Measurements from ENCODE around the gene ZNF692.
"Not testable (repeated sequence)": the region's sequence is repeated elsewhere in the genome, so short reads cannot be mapped to it uniquely, and the experiment has no call there.

ZNF692 gene, protein sequence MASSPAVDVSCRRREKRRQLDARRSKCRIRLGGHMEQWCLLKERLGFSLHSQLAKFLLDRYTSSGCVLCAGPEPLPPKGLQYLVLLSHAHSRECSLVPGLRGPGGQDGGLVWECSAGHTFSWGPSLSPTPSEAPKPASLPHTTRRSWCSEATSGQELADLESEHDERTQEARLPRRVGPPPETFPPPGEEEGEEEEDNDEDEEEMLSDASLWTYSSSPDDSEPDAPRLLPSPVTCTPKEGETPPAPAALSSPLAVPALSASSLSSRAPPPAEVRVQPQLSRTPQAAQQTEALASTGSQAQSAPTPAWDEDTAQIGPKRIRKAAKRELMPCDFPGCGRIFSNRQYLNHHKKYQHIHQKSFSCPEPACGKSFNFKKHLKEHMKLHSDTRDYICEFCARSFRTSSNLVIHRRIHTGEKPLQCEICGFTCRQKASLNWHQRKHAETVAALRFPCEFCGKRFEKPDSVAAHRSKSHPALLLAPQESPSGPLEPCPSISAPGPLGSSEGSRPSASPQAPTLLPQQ

DNA sequence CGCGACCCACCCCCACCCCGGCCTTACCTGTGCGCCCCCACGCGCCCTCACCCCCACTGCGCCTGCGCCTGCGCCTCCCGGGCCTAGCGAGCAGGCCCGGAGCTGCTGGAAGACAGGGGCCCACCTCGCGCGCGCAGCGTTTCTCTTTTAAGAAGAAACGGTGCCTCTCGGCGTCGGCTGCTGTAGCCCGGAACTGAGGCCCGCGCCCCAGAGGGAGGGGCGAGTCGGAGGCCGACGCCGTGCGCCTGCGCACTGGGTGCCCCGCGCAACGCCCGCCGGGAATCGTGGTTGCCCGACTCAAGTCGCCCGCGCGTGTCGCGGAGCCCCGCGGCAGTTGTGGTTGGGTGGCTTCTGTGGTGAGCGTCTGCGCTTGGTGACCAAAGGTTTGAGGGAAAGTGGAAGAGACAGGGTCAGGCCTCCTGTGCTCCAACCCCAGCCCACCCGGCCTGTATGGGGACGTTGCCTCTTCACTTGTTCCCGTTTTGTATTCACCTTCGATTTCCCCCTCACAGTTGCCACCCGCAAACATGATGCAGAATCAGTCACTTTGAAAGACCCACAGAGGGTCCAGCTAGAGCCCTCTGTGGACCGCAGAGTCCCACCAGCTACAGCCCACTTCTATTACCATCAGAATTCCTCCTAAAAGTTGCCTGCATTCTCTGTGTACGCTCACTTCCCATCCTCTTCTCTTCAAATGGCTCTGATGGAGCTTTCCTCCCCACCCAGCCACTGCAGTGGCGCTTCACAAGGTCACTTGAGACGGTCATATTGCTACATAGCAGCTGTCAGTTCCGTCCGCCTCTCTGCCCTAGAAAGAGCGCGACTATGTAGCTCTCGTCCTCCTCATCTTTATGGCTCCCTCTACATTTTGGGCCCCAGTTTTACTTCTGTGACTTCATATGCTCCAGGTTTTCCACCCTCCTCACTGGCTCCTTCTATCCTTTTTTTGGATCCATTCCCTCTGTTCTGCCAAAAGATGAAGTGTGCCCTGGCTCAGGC lies at the start of gene ZNF692:
Gene ZNF692 (minus strand): TSS at position 195 of the 999 bp plus-strand sequence. CDS start 776 bp downstream, outside the sequence.
- peak; percentile 97 for DNase-seq

GRCh38 chr1:248906753-248907661 lies 48.1 kb upstream of the ZNF692 start:
- no peak for DNase-seq

DNA sequence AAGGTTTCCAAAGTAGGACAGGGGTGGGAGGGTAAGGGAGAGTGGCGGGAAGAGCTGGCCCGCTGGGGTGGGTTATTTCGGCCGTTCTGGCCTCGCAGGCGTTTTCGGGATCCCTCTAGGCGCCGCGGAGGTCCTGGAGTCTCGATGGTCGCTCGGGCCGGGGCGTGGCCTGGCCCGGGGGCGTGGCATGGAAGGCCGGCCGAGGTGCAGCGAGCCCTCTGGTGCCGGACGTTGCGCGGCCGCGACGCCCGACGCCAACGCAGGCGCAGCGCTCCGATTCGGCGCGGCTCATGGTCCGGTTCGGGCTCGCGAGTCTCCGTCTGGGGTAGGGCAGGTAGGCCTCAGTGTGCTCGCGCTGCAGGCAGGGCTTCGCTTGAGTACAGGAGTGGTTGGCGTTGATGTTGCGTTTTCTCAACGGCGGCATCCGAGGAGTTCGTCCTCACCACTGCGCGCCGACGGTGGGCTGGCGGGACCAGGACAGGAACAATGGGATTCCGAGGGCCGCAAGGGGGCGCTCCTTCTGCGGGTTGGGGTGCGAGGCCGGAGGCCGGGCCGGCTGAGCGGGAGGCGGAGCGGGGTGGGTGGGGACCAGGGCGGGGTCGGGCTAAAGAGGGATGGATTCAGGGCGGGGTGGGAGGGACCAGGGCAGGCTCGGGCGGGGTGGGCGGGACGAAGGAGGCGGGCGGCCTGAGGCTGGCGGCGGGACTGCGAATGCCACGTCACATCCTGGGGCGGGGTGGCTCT lies 47.3 kb upstream of the ZNF692 start, which contains the start of gene PGBD2:
Gene PGBD2 (plus strand): TSS at position 227 of the 744 bp plus-strand sequence. CDS start 7,628 bp downstream, outside the sequence.
- peak; percentile 94 for DNase-seq

DNA sequence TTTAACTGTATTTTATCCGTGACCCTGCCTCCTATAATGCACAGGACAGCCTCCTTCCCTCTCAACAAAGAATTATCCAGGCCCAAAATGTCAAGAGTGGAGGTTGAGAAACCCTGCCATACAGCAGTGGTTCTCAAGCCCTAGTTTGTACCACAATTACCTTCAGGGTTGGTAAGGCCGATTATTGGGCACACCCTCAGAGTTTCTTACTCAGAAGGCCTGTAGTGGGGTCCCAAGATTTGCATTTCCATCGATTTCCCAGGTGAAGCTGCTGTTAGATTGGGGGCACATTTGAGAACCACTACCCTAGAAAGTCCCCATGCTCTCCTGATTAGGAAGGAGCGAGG lies 46.8 kb upstream of the ZNF692 start:
- no peak for DNase-seq

DNA sequence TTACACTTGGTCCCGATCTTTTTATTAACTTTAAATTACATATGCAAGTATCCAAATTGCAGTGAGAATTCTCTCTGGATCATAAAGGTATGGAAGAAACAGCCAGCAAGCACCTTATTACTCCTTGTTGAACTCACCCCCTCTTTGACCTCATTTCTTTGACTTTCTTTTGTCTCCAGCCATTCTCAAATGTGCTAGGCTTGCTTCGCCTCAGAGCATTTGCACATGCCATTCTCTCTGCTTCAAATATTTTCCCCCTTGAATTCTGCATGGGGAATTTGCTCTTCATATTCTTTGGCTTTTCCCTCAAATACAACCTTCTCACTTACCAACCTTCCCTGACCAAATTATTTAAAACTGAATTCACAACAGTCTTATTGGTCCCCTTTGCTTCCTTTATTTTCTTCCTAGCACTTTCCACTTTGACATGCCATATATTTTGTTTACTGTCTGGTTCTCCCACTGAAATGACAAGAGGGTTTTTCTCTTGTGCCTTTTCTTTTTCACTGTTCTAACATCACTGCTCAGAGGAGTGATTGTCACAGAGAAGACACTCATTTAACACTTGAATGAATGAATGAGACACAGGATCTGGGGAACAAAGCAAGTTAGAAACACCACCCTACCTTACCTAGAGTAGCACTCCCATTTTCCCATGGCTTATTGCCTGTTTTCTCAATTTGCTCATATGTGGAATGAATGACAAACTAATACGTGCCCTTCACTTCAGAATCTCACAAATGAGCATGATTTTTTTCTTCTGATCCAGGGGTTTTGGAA lies 45.7 kb upstream of the ZNF692 start:
- DNase-seq, result no peak

DNA sequence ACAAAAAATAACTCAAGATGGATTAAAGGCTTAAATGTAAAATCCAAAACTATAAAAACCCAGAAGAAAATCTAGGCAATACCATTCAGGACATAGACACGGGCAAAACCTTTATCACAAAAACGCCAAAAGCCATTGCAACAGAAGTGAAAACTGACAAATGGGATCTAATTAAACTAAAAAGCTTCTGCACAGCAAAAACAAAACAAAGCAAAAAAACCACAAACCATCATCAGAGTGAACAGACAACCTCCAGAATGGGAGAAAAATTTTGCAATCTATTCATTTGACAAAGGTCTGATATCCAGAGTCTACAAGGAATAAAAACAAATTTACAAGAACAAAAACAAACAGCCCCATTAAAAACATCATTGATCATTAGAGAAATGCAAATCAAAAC lies 42.7 kb upstream of the ZNF692 start:
- DNase-seq, result no peak

DNA sequence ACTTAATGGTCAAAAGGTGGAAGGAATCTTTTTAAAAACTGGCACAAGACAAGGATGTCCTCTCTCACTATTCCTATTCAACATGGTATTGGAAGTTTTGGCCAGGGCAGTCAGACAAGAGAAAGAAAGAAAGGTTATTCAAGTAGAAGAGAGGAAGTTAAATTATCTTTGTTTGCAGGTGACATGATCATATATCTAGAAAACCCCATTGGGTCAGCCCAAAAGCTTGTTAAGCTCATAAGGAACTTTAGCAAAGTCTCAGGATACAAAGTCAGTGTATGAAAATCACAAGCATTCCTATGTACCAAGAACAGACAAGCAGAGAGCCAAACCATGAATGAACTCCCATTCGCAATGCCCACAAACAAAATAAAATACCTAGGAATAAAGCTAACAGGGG lies 41.8 kb upstream of the ZNF692 start:
- DNase-seq, result no peak

DNA sequence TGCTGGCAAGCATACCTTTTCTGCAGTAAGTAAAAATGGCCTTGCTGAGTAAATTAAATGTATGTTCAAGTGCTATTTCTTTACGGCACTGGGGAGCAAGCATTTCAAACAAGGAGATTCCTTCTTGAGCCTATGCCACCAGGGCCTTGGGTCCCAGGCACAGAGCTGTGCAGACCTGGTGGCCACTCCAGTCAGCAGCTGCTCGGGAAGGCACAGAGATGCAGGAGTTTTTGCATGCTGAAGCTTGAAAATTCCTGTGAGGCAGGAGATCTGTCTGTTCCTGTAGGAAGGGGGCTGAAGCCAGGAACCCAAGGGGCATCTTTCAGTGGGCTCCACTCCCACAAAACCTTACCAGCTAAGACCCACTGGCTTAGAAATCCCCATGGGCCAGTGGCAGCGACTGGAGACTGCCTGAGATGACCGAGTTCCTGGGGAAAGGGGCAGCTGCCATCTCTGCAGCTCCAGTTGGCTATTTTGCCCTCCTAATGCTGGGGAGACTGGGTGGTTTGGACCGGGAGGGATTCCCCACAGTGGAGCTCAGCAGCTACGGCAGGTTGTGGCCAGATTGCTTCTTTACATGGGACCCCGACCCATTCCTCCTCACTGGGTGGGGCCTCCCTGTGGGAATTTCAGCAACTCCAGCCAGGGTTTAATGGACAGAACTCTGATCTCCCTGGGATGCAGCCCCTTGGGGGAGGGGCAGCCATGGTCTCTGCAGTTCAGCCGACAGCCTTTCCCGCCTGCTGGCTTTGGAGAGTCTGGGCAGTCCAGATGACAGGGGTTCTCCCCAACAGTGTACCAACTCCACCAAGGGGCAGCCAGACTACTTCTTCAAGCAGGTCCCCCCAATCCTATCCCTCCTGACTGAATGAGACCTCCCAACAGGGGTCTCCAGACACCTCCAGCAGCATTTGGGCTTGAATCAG lies 38.8 kb upstream of the ZNF692 start:
- DNase-seq, result no peak

DNA sequence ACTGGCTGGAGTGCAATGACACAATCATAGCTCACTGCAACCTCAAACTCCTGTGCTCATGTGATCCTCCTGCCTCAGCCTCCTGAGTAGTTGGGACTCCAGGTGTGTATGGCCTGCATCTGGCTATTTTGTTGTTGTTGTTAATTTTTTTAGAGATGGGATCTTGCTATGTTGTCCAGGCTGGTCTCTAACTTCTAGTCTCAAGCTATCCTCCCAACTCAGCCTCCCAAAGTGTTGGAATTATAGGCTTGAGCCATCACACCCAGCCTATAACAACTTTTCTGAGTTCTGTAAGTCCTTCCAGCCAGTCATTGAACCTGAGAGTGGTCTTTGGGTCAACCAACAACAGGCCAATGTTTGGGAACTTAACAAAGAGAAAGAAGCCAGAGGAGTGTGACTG lies 36.0 kb upstream of the ZNF692 start:
- no peak for DNase-seq

DNA sequence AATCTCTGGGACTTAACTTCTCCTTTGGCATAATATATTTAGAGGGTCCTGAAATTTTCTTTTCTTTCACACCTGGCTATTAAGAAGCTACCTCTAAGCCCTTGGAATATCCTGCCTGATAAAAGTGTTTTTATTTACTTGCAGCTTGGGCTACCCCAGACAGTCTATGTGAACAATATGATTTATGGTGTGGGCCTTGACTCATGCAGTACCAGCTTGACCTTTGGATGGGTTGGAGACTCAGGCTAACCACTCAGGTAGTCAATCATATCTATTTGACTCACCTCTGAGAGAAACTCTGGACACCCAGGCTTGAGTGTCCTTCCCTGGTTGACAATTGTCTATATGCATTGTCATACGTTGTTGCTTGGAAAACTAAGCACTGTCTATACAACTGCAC lies 33.7 kb upstream of the ZNF692 start:
- DNase-seq, result no peak

DNA sequence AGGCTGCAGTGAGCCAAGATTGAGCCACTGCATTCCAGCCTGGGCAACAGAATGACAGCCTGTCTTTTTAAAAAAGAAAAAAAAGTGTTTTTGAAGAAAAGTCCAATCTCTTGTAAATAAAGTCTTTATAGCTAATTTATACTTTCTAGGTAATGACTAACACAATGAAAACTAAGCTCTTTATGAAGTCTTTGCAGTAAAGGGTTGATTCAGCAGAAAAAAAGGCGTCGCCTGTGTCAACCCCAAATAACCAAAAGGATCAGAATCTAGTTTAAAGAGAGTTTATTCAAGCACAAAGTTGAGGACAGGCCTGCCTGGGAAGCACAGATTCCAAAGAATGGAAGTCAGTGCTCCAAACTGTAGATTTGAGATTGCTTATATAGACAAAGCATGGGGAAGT lies 32.9 kb upstream of the ZNF692 start:
- no peak for DNase-seq

DNA sequence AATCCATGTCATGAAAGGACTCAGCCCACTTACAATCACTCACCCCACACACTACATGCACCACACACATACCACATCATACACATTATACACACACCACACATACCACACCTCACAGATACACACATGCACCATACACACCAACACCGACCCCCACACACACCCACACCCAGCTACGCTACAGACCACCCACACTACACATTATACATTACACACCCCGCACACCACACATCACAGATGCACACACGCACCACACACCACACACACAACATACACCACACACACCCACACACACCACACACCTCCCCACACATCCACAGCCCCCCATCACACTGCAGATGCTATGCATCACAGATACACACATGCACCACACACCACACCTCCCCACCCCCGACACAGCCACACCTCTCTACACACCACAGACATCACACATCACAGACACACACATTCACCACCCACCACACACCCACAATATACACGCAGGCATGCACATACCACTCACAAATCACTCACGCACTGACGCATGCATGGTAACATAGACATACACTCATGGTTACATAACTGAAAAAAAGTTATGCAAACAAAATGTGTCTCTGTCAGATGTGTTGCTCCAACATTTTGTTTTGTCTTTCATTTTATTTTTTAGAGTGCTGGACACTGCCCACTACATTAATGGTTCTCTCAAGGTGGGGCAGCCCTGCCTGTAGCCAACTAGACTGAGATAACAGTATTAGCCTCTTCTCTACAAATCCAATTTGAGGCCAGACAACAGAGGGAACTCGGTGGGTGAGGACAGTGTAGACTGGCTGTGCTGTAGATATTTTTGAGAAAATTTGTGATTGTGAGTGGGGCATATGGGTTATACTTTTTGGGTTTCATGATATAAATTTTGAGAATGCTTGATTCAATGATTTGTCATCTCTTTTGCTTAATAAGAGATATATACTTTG lies 31.9 kb upstream of the ZNF692 start:
- DNase-seq, result no peak

DNA sequence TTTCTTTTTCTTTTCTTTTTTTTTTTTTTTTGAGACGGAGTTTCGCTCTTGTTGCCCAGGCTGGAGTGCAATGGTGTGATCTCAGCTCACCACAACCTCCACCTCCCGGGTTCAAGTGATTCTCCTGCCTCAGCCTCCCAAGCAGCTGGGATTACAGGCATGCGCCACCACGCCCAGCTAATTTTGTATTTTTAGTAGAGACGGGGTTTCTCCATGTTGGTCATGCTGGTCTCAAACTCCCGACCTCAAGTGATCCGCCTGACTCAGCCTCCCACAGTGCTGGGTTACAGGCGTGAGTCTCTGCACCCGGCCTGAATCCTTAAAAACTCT lies 31.0 kb upstream of the ZNF692 start:
- not testable (repeated sequence) for DNase-seq

DNA sequence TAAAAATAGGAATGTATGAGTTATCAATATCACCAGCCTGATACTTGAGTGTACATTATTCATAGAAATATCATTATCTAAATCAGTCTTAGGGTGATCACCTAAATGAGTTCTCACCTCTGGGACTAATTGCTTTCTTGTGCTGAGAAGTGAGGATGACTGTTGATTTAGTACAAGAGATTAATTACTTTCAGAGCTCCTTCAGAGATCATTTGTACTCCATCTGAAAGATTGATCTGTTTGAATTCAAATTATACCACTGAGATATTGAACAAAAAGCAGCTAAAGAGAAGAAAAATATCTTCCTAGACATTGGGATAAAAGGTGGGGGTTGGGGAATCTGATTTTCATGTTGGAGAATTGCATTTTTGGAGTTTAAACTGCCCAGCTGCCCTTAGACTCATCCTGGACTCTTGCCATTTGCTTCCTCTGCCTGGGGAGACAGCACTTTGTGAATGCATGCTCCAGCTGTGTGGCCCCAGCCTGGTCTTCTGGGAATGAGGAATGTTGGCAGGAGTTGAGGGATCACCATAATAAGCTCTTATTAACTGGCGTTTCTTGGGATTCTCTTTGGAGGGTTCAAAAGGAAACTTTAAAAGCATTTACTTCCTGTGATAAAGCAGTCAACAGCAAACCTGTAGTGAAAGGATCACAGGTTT lies 27.5 kb upstream of the ZNF692 start:
- no peak for DNase-seq

DNA sequence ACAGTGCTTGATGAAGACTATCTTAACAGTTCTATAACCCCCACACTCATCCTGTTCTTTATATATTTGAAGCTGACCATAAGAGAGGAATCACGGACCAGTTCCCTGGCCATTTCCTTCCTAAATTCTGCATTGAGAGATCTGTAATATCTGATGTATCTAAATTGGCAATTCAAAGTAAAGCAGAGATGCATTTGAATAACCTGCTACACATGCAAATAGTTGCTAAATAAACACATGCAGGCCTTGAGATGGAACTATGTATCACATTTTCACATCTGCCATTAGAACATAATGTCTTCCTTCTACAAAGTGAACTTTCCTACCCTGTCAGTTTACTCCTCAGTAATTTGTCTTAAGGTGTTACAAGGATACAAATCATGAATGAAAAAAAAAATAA lies 26.8 kb upstream of the ZNF692 start:
- DNase-seq, result no peak

DNA sequence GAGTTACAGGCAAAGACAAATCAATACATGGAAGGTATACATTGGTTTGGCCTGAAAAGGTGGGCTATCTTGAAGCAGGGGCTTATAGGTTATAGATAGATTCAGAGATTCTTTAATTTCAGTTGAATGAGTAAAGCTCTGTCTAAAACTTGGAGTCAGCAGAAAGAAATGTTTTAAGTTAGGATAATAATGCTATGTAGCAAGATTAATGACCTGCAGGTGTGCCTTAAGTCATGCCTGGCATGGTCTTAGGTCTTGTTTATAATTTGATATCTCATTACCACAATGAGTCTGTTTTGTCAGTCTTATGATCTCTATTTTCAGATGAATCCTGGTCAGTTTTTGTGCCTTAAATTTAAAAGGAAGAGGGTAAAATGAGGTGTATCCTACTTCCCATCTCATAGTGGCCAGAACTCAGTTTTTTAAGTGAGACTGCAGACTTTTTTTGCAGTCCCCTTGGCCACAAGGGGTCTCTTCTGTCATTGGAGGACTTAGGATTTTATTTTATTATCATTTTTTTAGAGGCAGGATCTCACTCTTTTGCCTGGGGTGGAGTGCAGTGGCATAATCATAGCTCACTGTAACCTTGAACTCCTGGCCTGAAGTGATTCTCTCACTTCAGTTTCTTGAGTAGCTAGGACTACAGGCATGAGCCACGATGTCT lies 25.9 kb upstream of the ZNF692 start:
- DNase-seq, result no peak

GRCh38 chr1:248882427-248882826 lies 23.5 kb upstream of the ZNF692 start:
- DNase-seq, result not testable (repeated sequence)

All from NK-92 treated with Interleukin-12 subunit alpha and Interleukin-12 subunit beta, amount 100 ng/mL, for 24 hours (cell line).